DLD1 (cell line): Measurements from ENCODE around the gene BTBD1.
"Not testable (repeated sequence)": the region's sequence is repeated elsewhere in the genome, so short reads cannot be mapped to it uniquely, and the experiment has no call there.

ENCODE experiments used
- in situ Hi-C: cut with HindIII; loops from 2 replicates; pipeline ENCODE4 v1.10.0; 2017; ENCODE audit warnings: low sequenced_read_pairs

Gene BTBD1

DNA sequence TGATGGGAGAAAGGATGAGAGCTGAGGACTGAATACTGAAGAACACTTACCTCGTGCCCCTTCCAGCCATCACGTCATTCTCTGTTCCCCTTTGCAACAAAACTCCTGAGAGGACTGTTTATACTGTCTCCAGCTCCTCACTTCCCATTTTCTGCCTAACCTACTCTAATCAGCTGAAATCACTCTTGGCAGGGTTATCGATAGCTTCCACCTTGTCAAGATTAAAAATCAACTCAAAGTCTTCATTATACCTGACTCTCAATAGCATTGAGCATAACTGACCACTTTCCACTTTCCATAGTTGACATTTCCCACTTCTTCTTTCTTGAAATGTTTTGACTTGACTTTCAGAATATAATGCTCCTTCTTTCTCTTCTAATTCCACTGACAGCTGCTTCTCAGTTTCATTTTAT lies 4.3 kb downstream of the BTBD1 start:
- in situ Hi-C loops, result no loop called here

DNA sequence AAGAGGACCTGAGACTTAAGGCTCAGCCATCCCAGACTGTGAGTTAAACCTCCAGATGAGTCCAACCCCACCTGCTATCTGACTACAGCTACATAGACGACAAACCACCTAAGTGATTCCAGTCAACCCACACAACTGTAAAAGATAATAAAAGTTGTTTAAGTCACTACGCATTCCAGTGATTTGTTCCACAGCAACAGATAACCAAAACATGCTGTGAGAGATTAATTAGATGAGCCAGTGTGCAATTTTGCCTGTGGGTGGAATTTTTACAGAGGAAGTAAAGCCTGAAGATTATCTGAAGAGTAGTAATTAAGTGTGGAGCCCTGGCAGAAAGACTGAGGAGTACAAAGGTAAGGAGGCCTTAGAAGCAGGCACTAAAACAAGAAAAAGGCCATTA lies 5.4 kb downstream of the BTBD1 start:
- in situ Hi-C loops, result no loop called here

DNA sequence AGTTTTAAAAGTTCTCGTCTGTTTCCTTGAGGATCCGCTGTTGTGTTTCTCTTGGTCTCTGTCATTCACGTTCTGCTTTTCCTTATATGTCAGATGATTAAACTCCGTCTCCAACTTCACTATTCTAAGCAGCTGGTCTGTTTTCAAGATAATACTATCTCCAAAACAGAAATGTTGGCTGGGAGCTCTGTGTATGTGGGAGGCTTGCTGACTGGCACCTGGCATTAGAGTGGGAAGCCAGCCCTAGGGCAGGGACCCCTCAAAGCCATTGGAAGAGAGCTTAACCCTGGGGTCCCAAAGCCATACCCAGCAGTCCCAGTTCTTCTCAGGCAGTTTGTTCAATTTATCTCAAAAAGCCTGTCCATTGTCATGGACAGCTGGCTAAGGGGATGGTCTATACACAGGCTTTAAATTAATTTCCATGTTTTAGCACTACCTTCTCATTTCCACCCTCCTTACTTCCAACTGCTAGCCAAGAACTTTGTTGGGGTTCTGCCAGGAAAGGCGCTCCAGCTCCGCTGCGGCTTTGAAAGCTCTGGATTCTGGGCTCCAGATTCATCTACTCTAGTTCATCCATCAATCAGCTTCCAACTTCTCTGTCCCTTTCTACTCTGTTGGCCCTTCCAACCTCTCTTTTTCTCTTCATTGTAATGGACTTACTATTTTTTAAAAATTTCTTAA lies 9.2 kb downstream of the BTBD1 start:
- in situ Hi-C loops, result no loop called here

- in situ Hi-C loops, result no loop called here
Observed at GRCh38 chr15:83057002-83057401, 10.1 kb downstream of the BTBD1 start.

- in situ Hi-C loops, result no loop called here
Observed at GRCh38 chr15:83053151-83053550, 13.9 kb downstream of the BTBD1 start.

- in situ Hi-C loops, result no loop called here
Observed at GRCh38 chr15:83046558-83047127, 20.4 kb downstream of the BTBD1 start.

- in situ Hi-C loops, result no loop called here
Observed at GRCh38 chr15:83044156-83044555, 22.9 kb downstream of the BTBD1 start.

- in situ Hi-C loops, result no loop called here
Observed at GRCh38 chr15:83039206-83039605, 27.8 kb downstream of the BTBD1 start.

DNA sequence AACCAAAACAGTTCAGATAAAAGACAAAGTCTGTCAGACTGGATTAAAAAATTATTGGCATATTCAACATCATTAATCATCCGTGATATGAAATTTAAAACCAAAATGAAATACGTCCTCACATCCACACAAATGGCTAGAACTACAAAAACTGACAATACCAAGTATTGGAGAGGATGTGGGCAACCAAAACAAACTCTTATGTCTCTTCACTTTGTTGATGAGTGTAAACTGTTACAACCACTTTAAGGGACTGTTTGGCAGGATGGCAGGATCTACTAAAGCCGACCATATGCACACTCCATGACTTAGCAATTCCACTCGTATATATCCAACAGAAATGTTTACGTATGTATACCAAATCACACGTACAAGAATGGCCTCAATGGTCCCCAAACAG lies 30.8 kb downstream of the BTBD1 start:
- in situ Hi-C loops, result no loop called here

- in situ Hi-C loops, result not testable (repeated sequence)
Observed at GRCh38 chr15:83031234-83031633, 35.8 kb downstream of the BTBD1 start.

GRCh38 chr15:83030021-83030420 lies 37.0 kb downstream of the BTBD1 start:
- in situ Hi-C loops, result no loop called here

- in situ Hi-C loops, result no loop called here
Observed at GRCh38 chr15:83018436-83018835, 48.6 kb downstream of the BTBD1 start.

DNA sequence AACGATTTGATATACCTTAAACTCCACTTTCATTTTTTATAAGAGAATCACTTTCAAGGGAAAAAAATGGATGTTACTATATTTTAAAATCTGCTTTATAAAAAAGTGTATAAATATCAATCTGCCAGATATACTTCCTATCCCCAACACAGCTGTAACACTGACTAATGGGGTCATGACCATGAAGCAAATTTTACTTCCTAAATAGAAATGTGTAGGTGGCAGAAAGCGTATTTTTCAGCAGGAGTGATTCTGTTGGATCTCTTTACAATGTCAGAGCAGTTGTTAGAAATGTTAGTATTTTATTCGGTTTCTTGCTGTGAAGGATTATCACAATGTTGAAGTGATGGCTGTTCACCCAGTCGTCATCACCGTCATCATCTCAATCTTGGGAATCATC lies 50.1 kb downstream of the BTBD1 start:
- in situ Hi-C loops, result no loop called here

- in situ Hi-C loops, result no loop called here
Observed at GRCh38 chr15:83015361-83015760, 51.7 kb downstream of the BTBD1 start.

DNA sequence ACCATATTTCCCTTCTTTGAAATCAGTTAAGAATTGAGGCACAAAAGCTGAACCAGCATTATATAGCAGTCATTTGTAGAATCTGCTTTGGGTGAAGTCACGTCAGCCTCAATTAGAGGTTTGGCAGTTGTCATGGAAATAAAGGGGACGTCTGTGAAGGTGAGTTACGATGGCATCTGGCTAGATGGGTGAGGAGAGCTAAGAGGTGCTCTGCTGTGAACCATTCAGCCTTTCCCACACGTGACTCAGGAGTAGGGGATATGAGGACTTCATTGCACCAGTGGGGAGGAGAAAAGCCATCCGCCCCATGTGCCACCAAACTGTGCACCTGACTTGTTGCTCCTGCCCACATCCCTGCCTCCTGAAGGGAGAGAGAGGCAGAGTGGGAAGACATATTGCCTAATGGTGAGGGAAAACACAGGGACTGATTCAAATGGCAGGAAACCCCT lies 52.8 kb downstream of the BTBD1 start:
- in situ Hi-C loops, result no loop called here

GRCh38 chr15:83012636-83013035 lies 54.4 kb downstream of the BTBD1 start:
- in situ Hi-C loops, result no loop called here

DNA sequence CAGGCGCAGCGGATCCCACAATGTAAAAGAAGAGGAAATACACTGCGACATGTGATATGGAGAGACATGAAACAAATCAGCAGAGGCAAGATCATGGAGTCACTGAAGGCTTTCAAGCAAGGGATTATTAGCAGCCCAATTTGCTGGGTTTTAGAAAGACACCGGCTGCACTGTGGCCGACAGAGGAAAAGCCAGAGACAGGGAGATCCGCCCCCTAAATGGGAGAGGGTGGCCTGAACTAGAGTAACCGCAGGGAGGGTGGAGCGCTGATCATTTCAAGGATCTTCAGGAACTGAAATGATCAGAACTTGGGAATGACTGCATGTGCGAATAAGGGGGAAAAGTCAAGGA lies 55.0 kb downstream of the BTBD1 start:
- in situ Hi-C loops, result no loop called here

- in situ Hi-C loops, result no loop called here
Observed at GRCh38 chr15:83011271-83012075, 55.6 kb downstream of the BTBD1 start, which contains the start of gene C15orf40. C15orf40 (minus strand) TSS chr15:83011639; CDS start chr15:83011607, 32 bp downstream.

DNA sequence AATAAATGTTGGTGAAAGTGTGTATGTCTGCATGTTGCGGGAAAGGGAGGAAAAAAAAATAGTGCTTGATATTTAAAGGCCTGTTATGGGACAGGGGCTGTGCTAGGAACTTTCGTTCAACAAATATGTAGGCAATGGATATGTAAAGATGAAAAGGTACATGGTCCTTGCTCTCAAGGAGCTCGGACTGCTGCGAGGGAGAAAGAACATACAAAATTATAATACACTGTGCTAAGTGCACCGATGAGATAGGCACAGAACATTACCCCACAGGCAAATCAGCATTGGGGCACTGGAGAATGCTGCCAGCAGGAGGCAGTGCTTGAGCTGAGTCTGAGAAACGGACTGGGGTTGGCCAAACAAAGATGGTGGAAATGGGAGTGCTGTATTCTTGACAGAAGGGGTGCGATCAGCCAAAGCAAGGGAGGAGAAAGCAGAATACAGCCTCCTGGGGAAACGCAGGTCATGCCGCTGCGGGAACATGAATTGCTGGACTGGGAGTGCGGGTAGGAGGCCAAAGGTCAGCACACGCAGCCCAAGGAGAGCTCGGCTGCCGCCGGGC lies 56.3 kb downstream of the BTBD1 start:
- in situ Hi-C loops, result no loop called here

DNA sequence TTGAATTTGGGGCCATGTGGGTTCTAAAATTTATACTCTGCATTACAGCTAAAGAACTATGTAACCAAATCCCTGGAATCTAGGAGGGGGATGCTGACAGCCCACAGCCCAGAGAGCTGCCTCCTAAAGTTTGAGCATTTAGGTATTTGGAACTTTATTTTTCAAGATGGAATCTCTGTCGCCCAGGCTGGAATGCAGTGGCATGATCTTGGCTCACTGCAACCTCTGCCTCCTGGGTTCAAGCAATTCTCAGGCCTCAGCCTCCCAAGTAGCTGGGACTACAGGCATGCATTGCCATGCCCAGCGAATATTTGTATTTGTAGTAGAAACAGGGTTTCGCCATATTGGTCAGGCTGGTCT lies 66.4 kb downstream of the BTBD1 start:
- in situ Hi-C loops, result not testable (repeated sequence)

DNA sequence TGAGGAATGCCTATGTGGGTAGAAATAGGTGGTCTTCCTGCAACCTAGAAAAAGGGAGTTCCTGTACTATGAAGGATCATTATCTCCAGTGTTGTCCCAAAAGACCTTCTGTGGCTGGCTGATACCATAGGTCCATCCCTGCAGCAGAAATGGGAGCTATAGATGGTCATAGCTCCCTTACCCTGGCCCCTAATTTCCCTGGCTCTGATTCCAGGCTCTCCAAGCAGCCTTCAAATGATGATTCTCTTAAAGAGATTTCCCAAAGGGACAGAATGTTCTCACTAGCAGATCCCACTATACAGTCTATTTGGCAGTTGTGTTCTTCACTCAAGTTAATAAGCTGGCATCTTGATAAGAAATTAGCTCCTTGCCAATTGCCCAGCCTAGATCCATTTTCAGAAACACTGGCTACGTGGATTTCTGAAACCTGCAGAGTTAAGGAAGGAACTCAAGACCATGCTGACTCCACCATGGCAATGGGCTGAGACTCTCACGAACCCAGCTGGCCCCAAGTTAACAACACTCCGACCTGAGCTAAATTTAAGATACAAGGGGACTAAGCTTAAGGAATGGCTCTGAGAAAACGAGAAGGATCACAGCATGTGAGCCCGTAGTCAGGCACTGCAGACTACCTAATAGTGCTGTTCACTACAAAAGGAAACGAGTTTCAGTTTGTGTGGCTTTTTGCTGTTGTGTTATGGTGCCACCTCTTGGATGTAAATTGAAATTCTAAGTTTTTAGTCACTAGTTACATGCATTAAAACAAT lies 67.0 kb downstream of the BTBD1 start:
- in situ Hi-C loops, result no loop called here
